Astrocyte of the spinal cord (primary cell): Measurements from ENCODE around the gene MBD5.

Source experiments
- DNase-seq: peaks from one replicate; pipeline ENCODE4 v3.0.0; 2011; ENCODE audit warnings: low read depth, low spot score
- H3K4me3 ChIP-seq: 2 replicates; pipeline ENCODE4 v1.5.1; 2011; ENCODE audit warnings: low read depth, mild to moderate bottlenecking, low read length, moderate library complexity
- CTCF ChIP-seq: IDR thresholded peaks from 2 replicates; pipeline ENCODE4 v1.5.1; 2012; ENCODE audit warnings: low read depth, mild to moderate bottlenecking, low read length, inconsistent platforms
- in situ Hi-C: cut with HindIII; loops from 2 replicates; pipeline ENCODE4 v1.10.0; 2017; ENCODE audit warnings: low sequenced_read_pairs

MBD5 gene

GRCh38 chr2:148455791-148456190 is 434.9 kb downstream of the MBD5 start:
- in situ Hi-C loops: no loop called here
- no peak for TF ChIP-seq CTCF
- no peak overlapping the region for H3K4me3 ChIP-seq
- no peak for DNase-seq

GRCh38 chr2:148458171-148458570 is 437.3 kb downstream of the MBD5 start:
- DNase-seq: no peak
- no peak overlapping the region for H3K4me3 ChIP-seq
- in situ Hi-C loops: no loop called here
- TF ChIP-seq CTCF: no peak

- H3K4me3 ChIP-seq: no peak overlapping the region
- DNase-seq: no peak
- no peak for TF ChIP-seq CTCF
- in situ Hi-C loops: no loop called here
These were observed 438.5 kb downstream of the MBD5 start for GRCh38 chr2:148459377-148459778.

GRCh38 chr2:148461876-148462275 is 441.0 kb downstream of the MBD5 start:
- TF ChIP-seq CTCF: no peak
- H3K4me3 ChIP-seq: no peak overlapping the region
- in situ Hi-C loops: no loop called here
- no peak for DNase-seq

GRCh38 chr2:148475626-148476025 is 454.7 kb downstream of the MBD5 start:
- in situ Hi-C loops: no loop called here
- no peak overlapping the region for H3K4me3 ChIP-seq
- DNase-seq: no peak
- no peak for TF ChIP-seq CTCF

GRCh38 chr2:148479398-148479797 is 458.5 kb downstream of the MBD5 start:
- H3K4me3 ChIP-seq: no peak overlapping the region
- no peak for DNase-seq
- in situ Hi-C loops: no loop called here
- no peak for TF ChIP-seq CTCF

GRCh38 chr2:148483665-148484064 is 462.8 kb downstream of the MBD5 start:
- in situ Hi-C loops: no loop called here
- no peak for DNase-seq
- no peak for TF ChIP-seq CTCF
- no peak overlapping the region for H3K4me3 ChIP-seq
